Neural cell (in vitro differentiated cells): ENCODE results near the gene ZG16B.

Experiments used
- EZH2 ChIP-seq: fragments of 200-600, 300-800 bp; shearing (Covaris generic), sonication (generic); IDR thresholded peaks from 2 replicates; pipeline ENCODE4 v1.6.1; 2014; ENCODE audit warnings: antibody characterized with exemption, low read length, borderline replicate concordance, mild to moderate bottlenecking; ENCODE audit not compliant: insufficient read depth, poor library complexity, severe bottlenecking
- POLR2AphosphoS5 ChIP-seq: IDR thresholded peaks from 2 replicates; pipeline ENCODE4 v1.6.1; 2012
- SMC3 ChIP-seq: fragments of 450-650 bp; conservative IDR thresholded peaks from 2 replicates; pipeline ENCODE4 v1.6.1; 2014; ENCODE audit warnings: antibody characterized with exemption, mild to moderate bottlenecking, moderate library complexity; ENCODE audit not compliant: poor library complexity
- TF ChIP-seq, protein P1 (sequence below): fragments of 450-650 bp; IDR thresholded peaks from 2 replicates; pipeline ENCODE4 v1.5.1; 2014; ENCODE audit warnings: antibody characterized with exemption, mild to moderate bottlenecking, moderate library complexity; ENCODE audit not compliant: poor library complexity, severe bottlenecking
- TF ChIP-seq, protein P2 (sequence below): IDR thresholded peaks from 2 replicates; pipeline ENCODE4 v1.6.1; 2012; ENCODE audit warnings: borderline replicate concordance

DNA sequence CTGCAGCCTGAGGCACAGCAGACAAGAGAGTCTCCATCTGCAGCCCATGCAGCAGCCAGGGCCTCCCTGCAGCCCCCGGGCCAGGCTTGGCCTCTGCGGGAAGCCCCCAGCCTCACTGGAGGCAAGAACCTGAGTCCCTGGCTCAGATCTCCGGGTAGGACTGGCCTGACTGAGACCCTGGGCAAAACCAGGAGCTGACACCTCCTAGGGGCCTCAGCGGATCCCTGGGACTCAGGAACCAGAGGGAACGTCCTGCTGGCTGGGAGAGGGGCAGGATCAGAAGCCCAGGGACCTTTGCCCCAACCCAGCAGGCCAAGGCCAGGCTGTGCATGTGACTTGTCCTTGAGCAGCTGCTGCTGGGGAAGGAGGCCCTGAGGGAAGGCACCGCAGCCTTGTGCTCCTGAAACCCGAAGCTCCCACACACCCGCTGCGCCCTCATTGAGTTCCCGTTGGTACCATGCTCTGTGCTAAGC is 14.8 kb upstream of the ZG16B start:
- TF ChIP-seq, protein P1, sequence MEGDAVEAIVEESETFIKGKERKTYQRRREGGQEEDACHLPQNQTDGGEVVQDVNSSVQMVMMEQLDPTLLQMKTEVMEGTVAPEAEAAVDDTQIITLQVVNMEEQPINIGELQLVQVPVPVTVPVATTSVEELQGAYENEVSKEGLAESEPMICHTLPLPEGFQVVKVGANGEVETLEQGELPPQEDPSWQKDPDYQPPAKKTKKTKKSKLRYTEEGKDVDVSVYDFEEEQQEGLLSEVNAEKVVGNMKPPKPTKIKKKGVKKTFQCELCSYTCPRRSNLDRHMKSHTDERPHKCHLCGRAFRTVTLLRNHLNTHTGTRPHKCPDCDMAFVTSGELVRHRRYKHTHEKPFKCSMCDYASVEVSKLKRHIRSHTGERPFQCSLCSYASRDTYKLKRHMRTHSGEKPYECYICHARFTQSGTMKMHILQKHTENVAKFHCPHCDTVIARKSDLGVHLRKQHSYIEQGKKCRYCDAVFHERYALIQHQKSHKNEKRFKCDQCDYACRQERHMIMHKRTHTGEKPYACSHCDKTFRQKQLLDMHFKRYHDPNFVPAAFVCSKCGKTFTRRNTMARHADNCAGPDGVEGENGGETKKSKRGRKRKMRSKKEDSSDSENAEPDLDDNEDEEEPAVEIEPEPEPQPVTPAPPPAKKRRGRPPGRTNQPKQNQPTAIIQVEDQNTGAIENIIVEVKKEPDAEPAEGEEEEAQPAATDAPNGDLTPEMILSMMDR: no peak
- TF ChIP-seq, protein P2, sequence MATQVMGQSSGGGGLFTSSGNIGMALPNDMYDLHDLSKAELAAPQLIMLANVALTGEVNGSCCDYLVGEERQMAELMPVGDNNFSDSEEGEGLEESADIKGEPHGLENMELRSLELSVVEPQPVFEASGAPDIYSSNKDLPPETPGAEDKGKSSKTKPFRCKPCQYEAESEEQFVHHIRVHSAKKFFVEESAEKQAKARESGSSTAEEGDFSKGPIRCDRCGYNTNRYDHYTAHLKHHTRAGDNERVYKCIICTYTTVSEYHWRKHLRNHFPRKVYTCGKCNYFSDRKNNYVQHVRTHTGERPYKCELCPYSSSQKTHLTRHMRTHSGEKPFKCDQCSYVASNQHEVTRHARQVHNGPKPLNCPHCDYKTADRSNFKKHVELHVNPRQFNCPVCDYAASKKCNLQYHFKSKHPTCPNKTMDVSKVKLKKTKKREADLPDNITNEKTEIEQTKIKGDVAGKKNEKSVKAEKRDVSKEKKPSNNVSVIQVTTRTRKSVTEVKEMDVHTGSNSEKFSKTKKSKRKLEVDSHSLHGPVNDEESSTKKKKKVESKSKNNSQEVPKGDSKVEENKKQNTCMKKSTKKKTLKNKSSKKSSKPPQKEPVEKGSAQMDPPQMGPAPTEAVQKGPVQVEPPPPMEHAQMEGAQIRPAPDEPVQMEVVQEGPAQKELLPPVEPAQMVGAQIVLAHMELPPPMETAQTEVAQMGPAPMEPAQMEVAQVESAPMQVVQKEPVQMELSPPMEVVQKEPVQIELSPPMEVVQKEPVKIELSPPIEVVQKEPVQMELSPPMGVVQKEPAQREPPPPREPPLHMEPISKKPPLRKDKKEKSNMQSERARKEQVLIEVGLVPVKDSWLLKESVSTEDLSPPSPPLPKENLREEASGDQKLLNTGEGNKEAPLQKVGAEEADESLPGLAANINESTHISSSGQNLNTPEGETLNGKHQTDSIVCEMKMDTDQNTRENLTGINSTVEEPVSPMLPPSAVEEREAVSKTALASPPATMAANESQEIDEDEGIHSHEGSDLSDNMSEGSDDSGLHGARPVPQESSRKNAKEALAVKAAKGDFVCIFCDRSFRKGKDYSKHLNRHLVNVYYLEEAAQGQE: no peak
- TF ChIP-seq SMC3: no peak
- TF ChIP-seq EZH2: no peak
- no peak for TF ChIP-seq POLR2AphosphoS5
